Ishikawa (cell line): ENCODE results near the gene LONRF2.

Experiments
- CEBPB ChIP-seq: IDR thresholded peaks from 2 replicates; pipeline ENCODE4 v1.6.1; 2012
- CREB1 ChIP-seq: IDR thresholded peaks from 2 replicates; pipeline ENCODE4 v1.6.1; 2012; ENCODE audit warnings: low read depth
- EGR1 ChIP-seq: IDR thresholded peaks from 2 replicates; pipeline ENCODE4 v1.6.1; 2012
- EP300 ChIP-seq: IDR thresholded peaks from 2 replicates; pipeline ENCODE4 v1.6.1; 2012; ENCODE audit warnings: borderline replicate concordance
- FOXM1 ChIP-seq: IDR thresholded peaks from 2 replicates; pipeline ENCODE4 v1.6.1; 2012; ENCODE audit warnings: low read depth, borderline replicate concordance
- NFIC ChIP-seq: IDR thresholded peaks from 2 replicates; pipeline ENCODE4 v1.6.1; 2012
- RAD21 ChIP-seq: IDR thresholded peaks from 2 replicates; pipeline ENCODE4 v1.6.1; 2012; ENCODE audit warnings: low read depth
- TAF1 ChIP-seq: IDR thresholded peaks from 2 replicates; pipeline ENCODE4 v1.6.1; 2012; ENCODE audit warnings: low read depth, mild to moderate bottlenecking
- TCF12 ChIP-seq: IDR thresholded peaks from 2 replicates; pipeline ENCODE4 v1.6.1; 2012; ENCODE audit warnings: low read depth
- TEAD4 ChIP-seq: IDR thresholded peaks from 2 replicates; pipeline ENCODE4 v1.6.1; 2012
- YY1 ChIP-seq: IDR thresholded peaks from 2 replicates; pipeline ENCODE4 v1.6.1; 2012; ENCODE audit warnings: low read depth
- ZBTB7A ChIP-seq: IDR thresholded peaks from 2 replicates; pipeline ENCODE4 v1.6.1; 2012; ENCODE audit warnings: low read depth
- TF ChIP-seq, protein P1 (sequence below): IDR thresholded peaks from 2 replicates; pipeline ENCODE4 v1.6.1; 2012; ENCODE audit warnings: low read depth, mild to moderate bottlenecking
- TF ChIP-seq, protein P2 (sequence below): IDR thresholded peaks from 2 replicates; pipeline ENCODE4 v1.6.1; 2012
- TF ChIP-seq, protein P3 (sequence below): IDR thresholded peaks from 2 replicates; pipeline ENCODE4 v1.6.1; 2012

Gene LONRF2

DNA sequence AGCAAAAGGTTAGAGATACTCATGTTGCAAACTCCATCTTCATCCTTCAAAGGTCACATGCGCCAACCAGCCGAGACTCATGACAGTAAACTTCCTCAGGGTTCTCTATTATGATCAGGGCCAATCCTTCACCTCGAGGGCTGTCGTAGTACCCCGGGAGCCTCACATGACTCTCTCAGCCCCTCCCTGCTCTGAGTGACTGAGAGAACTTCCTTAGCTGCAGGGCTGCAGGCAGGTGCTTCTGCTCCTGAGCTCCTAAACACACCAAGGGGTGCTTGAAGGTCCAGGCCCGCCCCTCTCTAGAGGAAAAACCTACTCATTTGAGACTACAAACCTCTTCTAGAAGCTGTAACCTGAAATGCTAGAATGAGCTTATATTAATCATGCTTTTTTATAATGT lies 48.2 kb downstream of the LONRF2 start:
- no peak for TF ChIP-seq RAD21
- TF ChIP-seq CREB1, result no peak
- TF ChIP-seq FOXM1, result no peak
- no peak for TF ChIP-seq TAF1
- no peak for TF ChIP-seq NFIC
- TF ChIP-seq EP300, result no peak
- no peak for TF ChIP-seq TCF12
- no peak for TF ChIP-seq EGR1
- TF ChIP-seq, protein P1, sequence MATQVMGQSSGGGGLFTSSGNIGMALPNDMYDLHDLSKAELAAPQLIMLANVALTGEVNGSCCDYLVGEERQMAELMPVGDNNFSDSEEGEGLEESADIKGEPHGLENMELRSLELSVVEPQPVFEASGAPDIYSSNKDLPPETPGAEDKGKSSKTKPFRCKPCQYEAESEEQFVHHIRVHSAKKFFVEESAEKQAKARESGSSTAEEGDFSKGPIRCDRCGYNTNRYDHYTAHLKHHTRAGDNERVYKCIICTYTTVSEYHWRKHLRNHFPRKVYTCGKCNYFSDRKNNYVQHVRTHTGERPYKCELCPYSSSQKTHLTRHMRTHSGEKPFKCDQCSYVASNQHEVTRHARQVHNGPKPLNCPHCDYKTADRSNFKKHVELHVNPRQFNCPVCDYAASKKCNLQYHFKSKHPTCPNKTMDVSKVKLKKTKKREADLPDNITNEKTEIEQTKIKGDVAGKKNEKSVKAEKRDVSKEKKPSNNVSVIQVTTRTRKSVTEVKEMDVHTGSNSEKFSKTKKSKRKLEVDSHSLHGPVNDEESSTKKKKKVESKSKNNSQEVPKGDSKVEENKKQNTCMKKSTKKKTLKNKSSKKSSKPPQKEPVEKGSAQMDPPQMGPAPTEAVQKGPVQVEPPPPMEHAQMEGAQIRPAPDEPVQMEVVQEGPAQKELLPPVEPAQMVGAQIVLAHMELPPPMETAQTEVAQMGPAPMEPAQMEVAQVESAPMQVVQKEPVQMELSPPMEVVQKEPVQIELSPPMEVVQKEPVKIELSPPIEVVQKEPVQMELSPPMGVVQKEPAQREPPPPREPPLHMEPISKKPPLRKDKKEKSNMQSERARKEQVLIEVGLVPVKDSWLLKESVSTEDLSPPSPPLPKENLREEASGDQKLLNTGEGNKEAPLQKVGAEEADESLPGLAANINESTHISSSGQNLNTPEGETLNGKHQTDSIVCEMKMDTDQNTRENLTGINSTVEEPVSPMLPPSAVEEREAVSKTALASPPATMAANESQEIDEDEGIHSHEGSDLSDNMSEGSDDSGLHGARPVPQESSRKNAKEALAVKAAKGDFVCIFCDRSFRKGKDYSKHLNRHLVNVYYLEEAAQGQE, result no peak
- no peak for TF ChIP-seq YY1
- TF ChIP-seq TEAD4, result no peak
- TF ChIP-seq ZBTB7A, result no peak
- TF ChIP-seq CEBPB, result no peak
- TF ChIP-seq, protein P2, sequence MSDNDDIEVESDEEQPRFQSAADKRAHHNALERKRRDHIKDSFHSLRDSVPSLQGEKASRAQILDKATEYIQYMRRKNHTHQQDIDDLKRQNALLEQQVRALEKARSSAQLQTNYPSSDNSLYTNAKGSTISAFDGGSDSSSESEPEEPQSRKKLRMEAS, result no peak
- TF ChIP-seq, protein P3, sequence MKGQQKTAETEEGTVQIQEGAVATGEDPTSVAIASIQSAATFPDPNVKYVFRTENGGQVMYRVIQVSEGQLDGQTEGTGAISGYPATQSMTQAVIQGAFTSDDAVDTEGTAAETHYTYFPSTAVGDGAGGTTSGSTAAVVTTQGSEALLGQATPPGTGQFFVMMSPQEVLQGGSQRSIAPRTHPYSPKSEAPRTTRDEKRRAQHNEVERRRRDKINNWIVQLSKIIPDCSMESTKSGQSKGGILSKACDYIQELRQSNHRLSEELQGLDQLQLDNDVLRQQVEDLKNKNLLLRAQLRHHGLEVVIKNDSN, result no peak

DNA sequence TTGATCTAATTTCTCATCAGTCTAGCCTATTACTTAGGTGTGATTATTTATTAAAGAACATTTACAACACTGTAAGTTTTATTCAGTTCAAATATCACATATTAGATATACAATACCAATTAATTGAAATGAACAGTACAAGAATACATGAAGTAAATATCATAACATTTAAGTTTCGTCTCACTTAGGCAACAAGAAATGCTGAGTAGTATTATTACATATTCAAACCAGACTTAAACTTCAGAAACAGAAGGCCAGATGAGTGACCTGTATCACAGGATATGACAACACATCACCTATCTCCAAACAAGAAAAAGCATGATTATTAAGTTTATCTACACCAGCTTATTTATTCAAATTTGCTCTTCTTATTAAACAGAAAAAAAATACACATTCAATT lies 48.9 kb downstream of the LONRF2 start:
- no peak for TF ChIP-seq RAD21
- no peak for TF ChIP-seq TCF12
- TF ChIP-seq TAF1, result no peak
- TF ChIP-seq ZBTB7A, result no peak

DNA sequence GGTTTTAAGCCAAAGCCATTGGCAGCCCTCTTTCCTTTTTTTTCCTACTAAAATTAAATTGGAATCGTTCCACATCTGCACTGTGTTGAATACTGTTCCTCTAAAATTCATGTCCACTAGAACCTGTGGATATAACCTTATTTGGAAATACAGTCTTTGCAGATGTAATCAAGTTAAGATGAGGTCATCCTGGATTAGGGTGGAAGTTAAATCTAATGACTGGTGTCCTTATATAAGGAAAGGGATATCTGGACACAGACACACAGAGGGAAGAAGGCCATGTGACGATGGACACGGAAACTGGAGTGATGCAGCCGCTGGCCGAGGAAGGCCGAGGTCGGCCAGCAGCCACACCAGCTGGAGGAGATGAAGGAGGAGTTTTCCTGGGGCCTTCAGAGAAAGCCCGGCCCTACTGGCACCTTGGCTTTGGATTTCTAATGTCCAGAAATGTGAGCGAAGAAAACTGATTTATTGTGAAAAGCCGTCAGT lies 49.4 kb downstream of the LONRF2 start:
- TF ChIP-seq NFIC, result no peak
- TF ChIP-seq TCF12, result no peak
- TF ChIP-seq, protein P3, result no peak
- TF ChIP-seq ZBTB7A, result no peak
- TF ChIP-seq CREB1, result no peak
- no peak for TF ChIP-seq YY1
- TF ChIP-seq, protein P2, result no peak
- no peak for TF ChIP-seq FOXM1
- TF ChIP-seq CEBPB, result no peak
- no peak for TF ChIP-seq TAF1
- no peak for TF ChIP-seq EGR1
- TF ChIP-seq, protein P1, result no peak

DNA sequence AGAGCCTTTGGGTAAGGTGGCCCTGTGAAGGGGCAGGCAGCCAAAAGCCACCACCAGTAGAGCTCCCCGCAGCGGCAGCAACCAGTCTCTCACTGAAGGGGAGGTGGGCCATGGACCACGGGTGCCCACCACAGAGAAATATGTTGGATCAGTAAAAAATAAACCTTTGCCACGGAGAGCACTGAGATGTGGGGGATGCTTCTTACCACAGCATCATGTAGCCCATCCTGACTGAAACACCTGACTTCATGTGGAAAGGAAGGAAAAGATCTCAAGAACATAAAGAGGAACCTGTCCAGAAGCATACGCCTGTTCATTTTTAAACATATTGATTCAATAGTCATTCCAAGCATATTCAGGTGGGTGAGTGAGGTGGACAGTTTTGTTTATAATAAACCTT lies 51.1 kb downstream of the LONRF2 start:
- TF ChIP-seq, protein P3, result no peak
- TF ChIP-seq YY1 (no peak), EGR1 (no peak), CEBPB (no peak), CREB1 (no peak), EP300 (no peak)
- TF ChIP-seq, protein P1, result no peak
